Measurements from ENCODE around the gene ZCCHC2. TPM values are rescaled to one million over a fixed set of nuclear protein-coding genes. Genes with fewer than 3 reads are reported as not detected.

The ZCCHC2 gene
- total RNA-seq, 1 donor from 2014 or later, result 7.3 TPM

DNA sequence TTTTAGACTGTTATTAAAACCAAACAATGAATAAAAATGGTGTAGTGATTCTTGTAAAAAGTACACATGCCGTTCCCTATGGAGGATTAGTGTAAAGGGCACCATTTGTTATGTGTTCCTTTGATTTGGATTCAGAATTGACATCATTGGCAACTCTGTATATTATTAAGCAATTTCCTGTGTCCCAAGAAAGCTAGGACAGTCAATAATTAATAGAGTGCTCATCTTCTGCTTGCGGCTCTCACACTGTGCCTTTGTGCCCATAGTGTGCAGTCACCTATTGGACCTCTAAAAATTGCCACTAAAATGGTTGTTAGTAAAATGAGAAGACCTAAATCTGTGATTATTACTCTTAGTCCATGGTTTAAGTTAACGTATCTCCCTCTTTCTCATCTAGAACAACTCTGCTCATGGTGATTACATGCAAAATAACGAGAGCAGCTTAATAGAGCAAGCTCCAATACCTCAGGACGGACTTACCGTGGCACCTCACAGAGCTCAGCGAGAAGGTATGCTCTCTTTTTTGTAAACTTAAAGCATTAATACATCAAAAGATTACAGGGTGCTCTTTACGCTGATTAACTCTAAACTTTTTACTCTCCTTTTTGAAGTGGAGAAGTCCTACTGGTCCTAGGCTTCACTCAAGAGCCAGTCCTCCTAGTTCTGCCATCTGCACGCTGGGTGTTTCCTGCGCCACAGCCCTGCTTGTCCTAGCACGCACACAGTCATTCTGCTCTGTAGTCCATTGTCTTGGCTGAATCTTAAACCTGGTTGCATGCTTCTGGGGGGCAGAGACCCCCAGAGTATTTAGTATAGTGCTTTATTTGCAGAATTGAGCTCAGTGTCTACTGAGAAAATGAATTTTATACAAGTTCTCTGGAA, 16.7 kb downstream of the ZCCHC2 start:
- ATAC-seq, result peak; percentile 59

- no peak for ATAC-seq
Observed at GRCh38 chr18:62543021-62543420, 20.2 kb downstream of the ZCCHC2 start.

- no peak for ATAC-seq
Observed at GRCh38 chr18:62545098-62545497, 22.3 kb downstream of the ZCCHC2 start.

DNA sequence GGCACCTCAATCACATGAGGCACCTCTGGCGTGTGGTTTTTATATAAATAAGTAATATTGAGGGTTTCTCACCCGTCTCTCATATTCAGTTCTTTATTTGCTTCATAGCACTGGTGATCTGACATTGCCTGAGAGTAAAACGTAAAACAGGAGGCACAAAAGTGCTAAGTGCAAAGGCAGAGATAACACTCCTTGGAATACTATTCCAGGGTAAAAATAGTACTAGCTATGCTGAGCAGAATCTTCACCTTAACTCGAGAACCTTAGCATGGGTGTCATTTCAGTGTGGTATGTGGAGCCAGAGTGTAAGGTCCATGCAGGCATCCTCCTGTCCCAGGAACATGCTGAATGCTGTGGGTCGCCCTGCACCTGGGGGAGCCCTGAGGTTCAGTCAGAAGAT, 26.9 kb downstream of the ZCCHC2 start:
- no peak for ATAC-seq

DNA sequence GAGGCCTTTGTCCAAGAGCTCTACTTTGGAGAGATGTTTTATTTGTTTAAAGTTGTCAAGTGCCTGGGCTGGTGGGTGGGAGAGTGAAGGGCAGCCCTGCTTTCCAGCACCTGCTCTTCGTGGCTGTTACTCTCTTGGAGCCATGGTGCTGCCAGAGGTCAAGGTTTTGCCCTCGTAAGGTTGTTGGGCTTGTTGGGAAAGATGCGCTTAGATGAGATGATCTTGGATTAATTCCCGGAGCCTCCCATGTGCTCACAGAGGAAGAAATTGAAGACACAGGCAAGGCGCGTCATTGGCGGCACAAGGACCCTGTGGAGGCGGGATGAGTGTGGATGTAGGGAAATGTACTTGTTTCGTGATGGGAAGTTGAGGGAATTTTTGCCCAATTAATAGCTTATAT, 27.9 kb downstream of the ZCCHC2 start:
- ATAC-seq, result no peak

GRCh38 chr18:62551972-62552513, 29.2 kb downstream of the ZCCHC2 start:
- ATAC-seq, result no peak

DNA sequence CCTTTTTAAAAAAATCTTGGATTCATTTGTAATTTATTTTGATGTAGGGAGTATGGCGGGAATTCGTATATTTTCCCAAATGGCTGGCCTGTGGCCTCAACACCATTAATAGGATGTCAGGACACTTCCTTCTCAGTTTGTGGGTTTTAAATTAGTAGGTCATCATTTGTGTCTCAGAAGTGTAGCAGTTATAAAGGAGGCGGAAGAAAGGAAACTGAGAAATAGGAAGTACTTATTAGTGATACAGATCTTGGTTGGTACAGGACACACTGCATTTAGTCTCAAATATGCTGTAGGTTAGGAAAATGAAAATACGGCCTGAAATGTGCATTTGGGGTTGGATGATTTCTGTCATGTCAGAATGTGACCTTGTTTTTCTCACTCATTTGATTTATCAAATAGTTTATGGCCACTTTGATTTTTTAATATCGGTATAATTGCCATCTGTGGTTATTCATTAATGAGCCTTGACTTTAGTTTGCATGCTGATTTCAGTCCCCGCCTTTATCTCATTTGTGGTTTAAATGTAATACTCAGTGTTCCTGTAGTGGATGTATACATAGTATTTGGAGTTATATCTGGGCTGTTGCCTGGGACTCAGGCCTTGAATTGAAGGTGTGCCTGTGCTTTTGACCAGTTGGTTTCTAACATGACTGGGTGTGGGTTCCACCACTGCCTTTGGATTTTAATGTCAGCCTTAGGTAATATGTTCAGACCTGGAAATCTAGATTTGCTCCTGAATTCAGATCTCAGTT, 31.4 kb downstream of the ZCCHC2 start:
- no peak for ATAC-seq

DNA sequence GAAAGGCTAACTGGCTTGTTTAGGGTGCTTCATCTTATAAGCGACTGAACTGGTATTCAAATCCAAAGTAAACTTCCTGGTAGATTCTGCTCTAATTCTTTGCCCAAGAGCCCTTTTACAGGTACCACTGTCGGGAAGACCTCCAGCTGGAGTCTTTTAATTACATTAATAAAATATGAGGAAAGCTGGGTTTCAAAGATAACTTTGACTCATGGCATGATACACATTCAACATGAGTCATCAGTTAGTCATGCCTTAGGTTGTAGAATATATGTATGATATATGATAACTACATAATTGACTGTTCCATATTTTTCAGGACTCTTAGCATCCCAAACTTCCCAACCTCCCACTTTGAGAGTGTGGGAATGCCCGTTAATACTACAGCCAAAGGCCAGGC, 32.3 kb downstream of the ZCCHC2 start:
- peak; percentile 78 for ATAC-seq

GRCh38 chr18:62556397-62556796, 33.6 kb downstream of the ZCCHC2 start:
- ATAC-seq, result no peak

DNA sequence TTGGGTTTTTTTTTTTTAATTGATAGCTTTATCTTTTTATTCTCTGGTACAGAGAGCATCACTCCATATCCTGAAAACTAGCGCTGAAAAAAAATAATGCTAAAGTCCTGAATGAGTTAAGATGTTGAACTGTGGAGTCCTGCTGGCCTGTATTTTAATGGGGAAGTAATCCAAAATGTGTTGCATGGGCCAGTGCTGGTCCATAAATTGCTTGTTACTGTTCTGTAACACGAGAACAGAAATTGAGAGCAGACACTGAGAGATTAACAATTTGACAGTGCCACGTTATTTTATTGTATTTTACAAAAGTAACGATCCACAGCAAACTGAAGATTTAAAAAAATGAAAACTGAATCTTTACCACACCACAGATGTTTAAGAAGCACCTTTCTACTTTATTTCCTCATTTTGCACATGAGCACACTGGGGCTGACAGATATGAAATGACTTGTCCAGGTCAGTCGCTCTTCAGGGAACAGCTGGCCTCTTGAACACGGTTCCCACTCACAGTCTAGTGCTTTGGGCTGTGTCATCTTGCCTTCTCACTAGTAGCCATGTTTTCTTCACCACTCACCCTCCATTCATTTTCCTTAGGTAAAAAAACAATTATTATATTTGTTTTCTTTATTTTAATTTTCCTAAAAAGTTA, 35.3 kb downstream of the ZCCHC2 start:
- no peak for ATAC-seq

- ATAC-seq, result no peak
Observed at GRCh38 chr18:62564044-62564443, 41.2 kb downstream of the ZCCHC2 start.

DNA sequence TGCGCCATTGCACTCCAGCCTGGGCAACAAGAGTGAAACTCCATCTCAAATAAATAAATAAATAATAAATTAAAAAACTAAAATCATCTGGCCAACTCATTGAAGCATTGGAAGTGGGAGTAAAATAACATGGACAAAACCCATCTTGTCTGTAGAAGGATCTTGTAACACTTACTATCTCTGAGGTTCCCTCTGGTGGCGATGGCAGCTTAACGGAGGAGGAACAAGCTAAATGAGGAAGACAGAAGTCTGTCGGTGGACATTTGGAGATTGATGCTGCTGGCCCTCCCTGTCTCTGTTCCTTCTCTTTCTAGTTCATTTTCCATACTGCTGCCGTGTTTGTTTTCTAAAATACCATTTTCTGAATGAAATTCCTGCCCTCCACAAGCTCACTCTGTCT, 43.4 kb downstream of the ZCCHC2 start:
- ATAC-seq, result no peak

DNA sequence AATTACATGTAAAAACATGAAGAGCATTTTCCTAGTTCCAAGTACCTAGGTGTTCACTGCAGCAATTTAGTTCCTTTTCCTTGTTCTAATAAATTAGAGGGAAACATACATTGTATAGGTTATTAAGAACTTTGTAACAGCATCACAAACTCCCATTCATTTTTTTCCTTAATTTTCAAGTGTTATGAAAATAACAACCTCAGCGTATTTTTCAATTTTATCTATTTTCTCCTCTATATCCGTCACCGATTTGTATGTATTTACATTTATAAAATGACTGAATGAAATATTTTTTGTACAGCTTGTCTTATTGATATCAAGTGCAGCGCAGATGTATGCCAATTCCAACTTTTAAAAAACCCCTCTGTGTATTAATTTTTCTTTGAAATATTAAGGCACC, 44.0 kb downstream of the ZCCHC2 start:
- ATAC-seq, result no peak

GRCh38 chr18:62569081-62569655, 46.3 kb downstream of the ZCCHC2 start:
- ATAC-seq, result no peak

GRCh38 chr18:62571037-62571436, 48.2 kb downstream of the ZCCHC2 start:
- ATAC-seq, result no peak

DNA sequence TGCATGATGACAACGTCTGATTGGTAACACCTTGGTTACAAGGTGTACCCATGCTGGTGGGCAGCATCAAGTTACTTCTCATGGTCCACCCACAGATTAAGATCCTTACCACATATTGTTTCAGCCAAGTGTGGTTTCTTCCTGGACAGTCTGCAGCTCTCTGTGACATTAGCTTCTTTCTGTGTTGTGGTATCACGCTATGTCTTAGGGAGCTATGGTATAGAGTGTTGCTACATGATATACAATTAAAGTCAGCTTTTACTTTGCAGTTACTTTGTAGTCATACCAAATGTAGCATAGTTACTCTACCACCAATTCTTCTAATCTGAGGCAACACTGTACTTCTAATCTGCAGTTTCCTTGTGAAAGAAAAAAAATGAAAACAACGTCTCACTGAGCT, 48.8 kb downstream of the ZCCHC2 start:
- no peak for ATAC-seq

GRCh38 chr18:62572456-62572855, 49.6 kb downstream of the ZCCHC2 start:
- no peak for ATAC-seq

DNA sequence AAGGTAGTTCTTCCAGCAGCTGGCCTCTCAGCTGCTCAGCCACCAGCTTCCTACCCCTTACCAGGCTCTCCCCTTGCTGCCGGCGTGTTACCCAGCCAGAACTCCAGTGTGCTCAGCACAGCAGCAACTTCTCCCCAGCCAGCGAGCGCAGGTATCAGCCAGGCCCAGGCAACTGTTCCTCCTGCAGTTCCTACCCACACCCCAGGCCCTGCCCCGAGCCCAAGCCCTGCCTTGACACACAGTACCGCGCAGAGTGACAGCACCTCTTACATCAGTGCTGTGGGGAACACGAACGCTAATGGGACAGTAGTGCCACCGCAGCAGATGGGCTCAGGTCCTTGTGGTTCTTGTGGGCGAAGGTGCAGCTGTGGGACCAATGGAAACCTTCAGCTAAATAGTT, 52.0 kb downstream of the ZCCHC2 start:
- no peak for ATAC-seq

GRCh38 chr18:62576271-62576670, 53.4 kb downstream of the ZCCHC2 start:
- no peak for ATAC-seq

DNA sequence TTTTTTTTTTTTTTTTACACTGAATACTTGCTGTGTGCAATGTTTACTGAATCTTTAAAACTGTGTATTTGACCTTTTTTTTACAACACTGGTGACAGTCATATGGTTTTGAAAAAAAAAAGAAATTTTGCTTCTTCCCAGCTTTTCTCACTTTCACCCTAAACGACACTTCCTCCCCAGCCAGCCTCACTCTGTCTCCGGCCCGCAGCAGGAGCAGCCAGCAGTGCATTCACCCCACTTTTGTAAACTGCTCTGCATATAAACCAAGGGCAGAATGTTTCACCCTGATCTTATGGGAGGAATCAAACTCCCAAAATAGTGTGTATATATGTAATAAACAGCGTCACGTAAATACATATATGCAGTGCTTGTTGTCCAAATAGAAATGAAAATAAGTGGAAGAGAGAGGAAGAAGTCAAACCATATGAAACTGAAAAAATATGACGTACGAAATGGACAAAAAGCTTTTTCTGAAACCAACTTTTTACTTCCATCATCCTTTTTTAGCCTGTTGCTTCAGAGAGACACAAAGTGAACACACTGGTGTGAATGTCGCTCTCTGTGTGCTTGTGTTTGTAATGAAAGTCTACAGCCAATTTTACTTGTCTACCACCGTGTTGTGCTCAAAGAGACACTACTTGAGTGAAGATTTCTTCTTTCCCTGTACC, 54.2 kb downstream of the ZCCHC2 start:
- no peak for ATAC-seq

DNA sequence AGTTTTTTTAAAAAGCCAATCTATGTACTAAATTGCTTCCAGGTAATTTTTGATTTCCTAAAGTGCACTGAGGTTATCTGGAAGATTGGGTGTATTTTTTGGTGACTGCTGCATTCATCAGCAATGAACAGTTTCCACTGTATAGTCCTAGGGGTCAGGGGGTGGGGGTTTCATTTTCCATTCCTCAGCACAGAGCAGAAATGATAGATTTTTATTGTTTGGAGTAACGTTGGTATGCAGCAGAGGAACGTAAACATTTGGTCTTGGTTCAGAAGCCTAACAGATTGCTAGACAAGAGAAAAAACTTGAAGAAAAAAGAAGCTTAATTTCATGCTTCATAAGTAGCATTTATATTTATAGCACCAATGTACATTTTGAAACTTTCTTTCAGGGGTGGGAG, 54.9 kb downstream of the ZCCHC2 start:
- no peak for ATAC-seq

- no peak for ATAC-seq
Observed at GRCh38 chr18:62578980-62579511, 56.2 kb downstream of the ZCCHC2 start.

All from esophagus mucosa (tissue), 1 donor.